Lower leg skin (tissue), 3 donors: ENCODE measurements around the gene ARHGAP29.

Experiments
- POLR2A ChIP-seq, 2 donors: fragments of 450-650 bp; IDR thresholded peaks; one replicate each; pipeline ENCODE4 v1.6.1; 2016 to 2017; ENCODE audit warnings: antibody characterized with exemption in 2 of 2, mild to moderate bottlenecking in 1 of 2, moderate library complexity in 1 of 2
- TF ChIP-seq, protein P1 (sequence below), 3 donors: fragments of 450-650 bp; IDR thresholded peaks; one replicate each; pipeline ENCODE4 v1.5.1; 2016; ENCODE audit warnings: antibody characterized with exemption in 3 of 3, mild to moderate bottlenecking in 3 of 3, moderate library complexity in 2 of 3

DNA sequence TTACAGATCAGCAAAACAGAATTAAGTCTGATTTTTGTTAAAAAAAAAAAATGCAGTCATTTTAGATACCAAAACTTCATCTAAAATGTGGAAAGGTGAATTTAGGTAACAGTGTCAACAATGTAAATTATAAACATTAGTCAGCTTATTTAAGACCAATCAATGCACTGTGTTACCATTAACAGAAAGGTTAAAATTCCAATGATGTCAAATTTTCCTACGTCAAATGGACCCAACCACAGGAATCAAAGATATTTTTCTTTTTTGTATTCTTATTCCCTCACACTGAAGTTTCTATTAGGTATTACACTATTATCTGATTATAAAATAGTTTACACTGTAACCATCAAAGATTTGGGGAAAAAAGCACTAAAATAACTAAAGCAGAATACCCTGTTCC lies 6.5 kb downstream of the ARHGAP29 start:
- TF ChIP-seq, protein P1, sequence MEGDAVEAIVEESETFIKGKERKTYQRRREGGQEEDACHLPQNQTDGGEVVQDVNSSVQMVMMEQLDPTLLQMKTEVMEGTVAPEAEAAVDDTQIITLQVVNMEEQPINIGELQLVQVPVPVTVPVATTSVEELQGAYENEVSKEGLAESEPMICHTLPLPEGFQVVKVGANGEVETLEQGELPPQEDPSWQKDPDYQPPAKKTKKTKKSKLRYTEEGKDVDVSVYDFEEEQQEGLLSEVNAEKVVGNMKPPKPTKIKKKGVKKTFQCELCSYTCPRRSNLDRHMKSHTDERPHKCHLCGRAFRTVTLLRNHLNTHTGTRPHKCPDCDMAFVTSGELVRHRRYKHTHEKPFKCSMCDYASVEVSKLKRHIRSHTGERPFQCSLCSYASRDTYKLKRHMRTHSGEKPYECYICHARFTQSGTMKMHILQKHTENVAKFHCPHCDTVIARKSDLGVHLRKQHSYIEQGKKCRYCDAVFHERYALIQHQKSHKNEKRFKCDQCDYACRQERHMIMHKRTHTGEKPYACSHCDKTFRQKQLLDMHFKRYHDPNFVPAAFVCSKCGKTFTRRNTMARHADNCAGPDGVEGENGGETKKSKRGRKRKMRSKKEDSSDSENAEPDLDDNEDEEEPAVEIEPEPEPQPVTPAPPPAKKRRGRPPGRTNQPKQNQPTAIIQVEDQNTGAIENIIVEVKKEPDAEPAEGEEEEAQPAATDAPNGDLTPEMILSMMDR (IDR thresholded peaks at IDR 0.05), result no peak
- TF ChIP-seq POLR2A (IDR thresholded peaks at IDR 0.05), result no peak
